Colonic mucosa (tissue), 4 donors: Measurements from ENCODE around the gene NUAK1. TPM values are rescaled to one million over a fixed set of nuclear protein-coding genes. Genes with fewer than 3 reads are reported as not detected.

Experiments
- DNase-seq: peaks from one replicate; pipeline ENCODE4 v3.0.0-alpha.2; 2020
- H3K27ac ChIP-seq: fragments of 200-600 bp; one replicate; pipeline ENCODE4 v1.8.0; 2021
- H3K27me3 ChIP-seq: fragments of 200-600 bp; one replicate; pipeline ENCODE4 v1.8.0; 2021
- H3K36me3 ChIP-seq: fragments of 200-600 bp; one replicate; pipeline ENCODE4 v1.8.0; 2021
- H3K4me1 ChIP-seq: fragments of 200-600 bp; one replicate; pipeline ENCODE4 v1.8.0; 2021; ENCODE audit warnings: mild to moderate bottlenecking
- H3K4me3 ChIP-seq: fragments of 200-600 bp; one replicate; pipeline ENCODE4 v1.8.0; 2021
- H3K9ac ChIP-seq, 2 donors: one replicate each; pipeline ENCODE4 v1.7.0; 2013; ENCODE audit warnings: control low read depth in 2 of 2, low read depth in 2 of 2, low read length in 2 of 2
- H3K9me3 ChIP-seq: fragments of 200-600 bp; one replicate; pipeline ENCODE4 v1.8.0; 2021
- CTCF ChIP-seq: fragments of 200-600 bp; IDR thresholded peaks from one replicate; pipeline ENCODE4 v1.8.0; 2022; ENCODE audit warnings: antibody characterized with exemption, mild to moderate bottlenecking
- intact Hi-C: fragments of 100-400 bp; cut with DNase I; formaldehyde crosslinking; loops from one replicate; pipeline ENCODE4 v1.14.1; 2022
- total RNA-seq, 2 donors: library from RNA; stranded (reverse); fragmentation: NEBNext Ultra II Directional in 1 of 2; extraction: Animal tissue kit (Norgen Biotek cat#: 25700) in 1 of 2; gene quantifications; one replicate each; pipeline ENCODE4 v1.2.1, GENCODE V29; 2021
- donor health status: healthy.
- donor health status: DM: no; HTN: no; CAD: no.
- donor health status: DM: no; HTN: no; CAD: no.

The NUAK1 gene
- total RNA-seq, 2 donors from 2014 or later, result 2.2 to 3.7 TPM

- H3K27me3 ChIP-seq, result no peaks in the 10 kb centered on the region
- H3K27ac ChIP-seq, result no peak overlapping the region
- DNase-seq, result no peak
- no peaks in the 10 kb centered on the region for H3K9me3 ChIP-seq
- TF ChIP-seq CTCF, result no peak
- intact Hi-C loops, result no loop called here
- H3K9ac ChIP-seq, result no peak overlapping the region
- no peak overlapping the region for H3K4me3 ChIP-seq
- no peaks in the 10 kb centered on the region for H3K4me1 ChIP-seq
- H3K36me3 ChIP-seq, result no peaks in the 10 kb centered on the region
Measured at GRCh38 chr12:106085213-106085612, 53.5 kb downstream of the NUAK1 start.

GRCh38 chr12:106084759-106085158, 54.0 kb downstream of the NUAK1 start:
- Histone ChIP-seq H3K4me1 (no peaks in the 10 kb centered on the region), H3K36me3 (no peaks in the 10 kb centered on the region), H3K4me3 (no peak overlapping the region), H3K9ac (no peak overlapping the region), H3K9me3 (no peaks in the 10 kb centered on the region), H3K27me3 (no peaks in the 10 kb centered on the region), H3K27ac (no peak overlapping the region)
- intact Hi-C loops, result no loop called here
- no peak for TF ChIP-seq CTCF
- DNase-seq, result no peak

GRCh38 chr12:106084014-106084671, 54.6 kb downstream of the NUAK1 start:
- no peak for DNase-seq
- Histone ChIP-seq H3K9ac (no peak overlapping the region), H3K9me3 (no peaks in the 10 kb centered on the region), H3K4me1 (no peaks in the 10 kb centered on the region), H3K27me3 (no peaks in the 10 kb centered on the region), H3K27ac (no peak overlapping the region), H3K4me3 (no peak overlapping the region), H3K36me3 (no peaks in the 10 kb centered on the region)
- intact Hi-C loops, result no loop called here
- no peak for TF ChIP-seq CTCF

GRCh38 chr12:106082216-106083175, 56.3 kb downstream of the NUAK1 start:
- Histone ChIP-seq H3K9ac (no peak overlapping the region), H3K36me3 (no peaks in the 10 kb centered on the region), H3K9me3 (no peaks in the 10 kb centered on the region), H3K4me1 (no peaks in the 10 kb centered on the region), H3K27ac (no peak overlapping the region), H3K27me3 (no peaks in the 10 kb centered on the region), H3K4me3 (no peak overlapping the region)
- no peak for TF ChIP-seq CTCF
- intact Hi-C loops, result no loop called here
- DNase-seq, result no peak

GRCh38 chr12:106081606-106082005, 57.1 kb downstream of the NUAK1 start:
- DNase-seq, result no peak
- H3K27ac ChIP-seq, result no peak overlapping the region
- no peaks in the 10 kb centered on the region for H3K9me3 ChIP-seq
- no peaks in the 10 kb centered on the region for H3K36me3 ChIP-seq
- no peak overlapping the region for H3K4me3 ChIP-seq
- H3K27me3 ChIP-seq, result no peaks in the 10 kb centered on the region
- H3K9ac ChIP-seq, result no peak overlapping the region
- TF ChIP-seq CTCF, result no peak
- intact Hi-C loops, result no loop called here
- no peaks in the 10 kb centered on the region for H3K4me1 ChIP-seq
